Progenitor cell of endocrine pancreas (in vitro differentiated cells): Measurements from ENCODE around the gene AGXT. TPM values are rescaled to one million over a fixed set of nuclear protein-coding genes. Genes with fewer than 3 reads are reported as not detected.

Experiments used
- DNase-seq: peaks from one replicate; pipeline ENCODE4 v3.0.0; 2021; ENCODE audit warnings: low spot score; ENCODE audit not compliant: unreplicated experiment
- H3K27ac Mint-ChIP-seq: 2 replicates; pipeline ENCODE4 v1.8.0; 2021; ENCODE audit warnings: mild to moderate bottlenecking, moderate library complexity, mixed read lengths
- H3K27me3 Mint-ChIP-seq: 2 replicates; pipeline ENCODE4 v1.8.0; 2021; ENCODE audit warnings: mixed read lengths
- H3K36me3 Mint-ChIP-seq: 2 replicates; pipeline ENCODE4 v1.8.0; 2022; ENCODE audit warnings: mixed read lengths; ENCODE audit not compliant: insufficient read depth
- H3K4me1 Mint-ChIP-seq: 2 replicates; pipeline ENCODE4 v1.8.0; 2021; ENCODE audit warnings: low read depth, mixed read lengths
- H3K4me3 Mint-ChIP-seq: 2 replicates; pipeline ENCODE4 v1.8.0; 2021; ENCODE audit warnings: low read depth, mild to moderate bottlenecking, moderate library complexity, mixed read lengths
- H3K9me3 Mint-ChIP-seq: 2 replicates; pipeline ENCODE4 v1.8.0; 2021; ENCODE audit warnings: low read depth, mixed read lengths
- CTCF ChIP-seq: fragments of 200-600 bp; sonication (generic); IDR thresholded peaks from one replicate; pipeline ENCODE4 v1.5.0; 2021; ENCODE audit warnings: antibody characterized with exemption, mild to moderate bottlenecking; ENCODE audit not compliant: unreplicated experiment
- total RNA-seq: library from RNA; stranded (reverse); gene quantifications from 2 replicates; pipeline ENCODE4 v1.2.1, GENCODE V29; 2021

Gene AGXT
- total RNA-seq, 1 donor from 2014 or later: 1.2 TPM

- Mint-ChIP-seq H3K4me3 (no peak overlapping the region), H3K27me3 (peaks cover 57% of the 10 kb centered on the region)
These were observed 36.4 kb upstream of the AGXT start for GRCh38 chr2:240832205-240832727.

GRCh38 chr2:240832921-240833494 is 35.6 kb upstream of the AGXT start:
- peaks cover 54% of the 10 kb centered on the region for H3K27me3 Mint-ChIP-seq
- no peaks in the 10 kb centered on the region for H3K4me1 Mint-ChIP-seq
- TF ChIP-seq CTCF: no peak
- H3K9me3 Mint-ChIP-seq: no peaks in the 10 kb centered on the region
- no peak overlapping the region for H3K27ac Mint-ChIP-seq
- no peak for DNase-seq
- no peaks in the 10 kb centered on the region for H3K36me3 Mint-ChIP-seq
- H3K4me3 Mint-ChIP-seq: no peak overlapping the region

More at GRCh38 chr2:240832205-240832727, 36.4 kb upstream of the AGXT start:
- H3K27ac Mint-ChIP-seq: no peak overlapping the region
- no peaks in the 10 kb centered on the region for H3K36me3 Mint-ChIP-seq
- H3K9me3 Mint-ChIP-seq: no peaks in the 10 kb centered on the region
- peak; percentile 89 for DNase-seq
- TF ChIP-seq CTCF: no peak
- H3K4me1 Mint-ChIP-seq: no peaks in the 10 kb centered on the region

GRCh38 chr2:240833724-240834285 is 34.8 kb upstream of the AGXT start:
- H3K9me3 Mint-ChIP-seq: no peaks in the 10 kb centered on the region
- H3K36me3 Mint-ChIP-seq: no peaks in the 10 kb centered on the region
- H3K27ac Mint-ChIP-seq: no peak overlapping the region
- TF ChIP-seq CTCF: no peak
- H3K27me3 Mint-ChIP-seq: peaks cover 52% of the 10 kb centered on the region
- DNase-seq: no peak
- no peak overlapping the region for H3K4me3 Mint-ChIP-seq
- no peaks in the 10 kb centered on the region for H3K4me1 Mint-ChIP-seq

GRCh38 chr2:240834377-240834975 is 34.1 kb upstream of the AGXT start:
- no peaks in the 10 kb centered on the region for H3K9me3 Mint-ChIP-seq
- H3K36me3 Mint-ChIP-seq: no peaks in the 10 kb centered on the region
- H3K4me1 Mint-ChIP-seq: no peaks in the 10 kb centered on the region
- no peak overlapping the region for H3K4me3 Mint-ChIP-seq
- TF ChIP-seq CTCF: no peak
- DNase-seq: no peak
- H3K27ac Mint-ChIP-seq: no peak overlapping the region
- peaks cover 47% of the 10 kb centered on the region for H3K27me3 Mint-ChIP-seq

GRCh38 chr2:240835528-240835927 is 33.1 kb upstream of the AGXT start:
- H3K4me3 Mint-ChIP-seq: no peak overlapping the region
- no peaks in the 10 kb centered on the region for H3K36me3 Mint-ChIP-seq
- H3K27me3 Mint-ChIP-seq: peaks cover 41% of the 10 kb centered on the region
- H3K27ac Mint-ChIP-seq: no peak overlapping the region
- TF ChIP-seq CTCF: no peak
- H3K9me3 Mint-ChIP-seq: no peaks in the 10 kb centered on the region
- no peaks in the 10 kb centered on the region for H3K4me1 Mint-ChIP-seq
- no peak for DNase-seq
